GM12891 (cell line): ENCODE data around the gene SPINT3.
"Not testable (repeated sequence)": the region's sequence is repeated elsewhere in the genome, so short reads cannot be mapped to it uniquely, and the experiment has no call there.

Source experiments
- DNase-seq: peaks from one replicate; pipeline ENCODE4 v3.0.0; 2011; ENCODE audit warnings: low spot score; ENCODE audit not compliant: insufficient read length
- FAIRE-seq: peaks from 2 replicates; lab custom pipeline; 2011; peaks lifted over from hg19 to GRCh38; lab: Jason Lieb, UNC
- PAX5 ChIP-seq: IDR thresholded peaks from 2 replicates; pipeline ENCODE4 v1.6.1; 2011; ENCODE audit warnings: low read length, moderate library complexity, mild to moderate bottlenecking; ENCODE audit not compliant: insufficient read depth, severe bottlenecking
- POLR2A ChIP-seq: IDR thresholded peaks from 2 replicates; pipeline ENCODE4 v1.6.1; 2011; ENCODE audit warnings: low read depth, low read length, control low read depth
- POLR2AphosphoS5 ChIP-seq: IDR thresholded peaks from 2 replicates; pipeline ENCODE4 v1.6.1; 2011; ENCODE audit warnings: low read depth, low read length, control low read depth
- POU2F2 ChIP-seq: IDR thresholded peaks from 2 replicates; pipeline ENCODE4 v1.6.1; 2011; ENCODE audit warnings: low read depth, mild to moderate bottlenecking, control low read depth, low read length, moderate library complexity
- SPI1 ChIP-seq: IDR thresholded peaks from 2 replicates; pipeline ENCODE4 v1.6.1; 2011; ENCODE audit warnings: low read depth, low read length, control low read depth
- TAF1 ChIP-seq: IDR thresholded peaks from 2 replicates; pipeline ENCODE4 v1.6.1; 2011; ENCODE audit warnings: low read depth, low read length, control low read depth

The SPINT3 gene

GRCh38 chr20:45502561-45502960 lies 12.9 kb downstream of the SPINT3 start:
- no peak for TF ChIP-seq SPI1
- no peak for TF ChIP-seq POLR2AphosphoS5
- TF ChIP-seq POU2F2: no peak
- TF ChIP-seq POLR2A: no peak
- TF ChIP-seq TAF1: no peak
- TF ChIP-seq PAX5: no peak
- no peak for FAIRE-seq
- DNase-seq: no peak

- FAIRE-seq: no peak
- TF ChIP-seq POLR2AphosphoS5 (no peak), POU2F2 (no peak), SPI1 (no peak), POLR2A (no peak), PAX5 (no peak)
- no peak for DNase-seq
These were observed 13.8 kb downstream of the SPINT3 start for GRCh38 chr20:45501600-45501999.

- TF ChIP-seq SPI1 (no peak), POU2F2 (no peak), TAF1 (no peak)
- FAIRE-seq (no peak), DNase-seq (no peak)
These were observed 15.4 kb downstream of the SPINT3 start for GRCh38 chr20:45500022-45500421.

GRCh38 chr20:45497971-45498494 lies 17.4 kb downstream of the SPINT3 start:
- FAIRE-seq (no peak), DNase-seq (no peak)
- TF ChIP-seq SPI1 (no peak), POLR2AphosphoS5 (no peak), PAX5 (no peak), POU2F2 (no peak), TAF1 (no peak)

GRCh38 chr20:45496166-45496565 lies 19.3 kb downstream of the SPINT3 start:
- TF ChIP-seq PAX5 (no peak), POLR2A (no peak), SPI1 (no peak), POLR2AphosphoS5 (no peak), TAF1 (no peak), POU2F2 (no peak)

GRCh38 chr20:45495501-45495941 lies 19.9 kb downstream of the SPINT3 start:
- no peak for TF ChIP-seq PAX5
- no peak for TF ChIP-seq TAF1
- no peak for TF ChIP-seq POLR2AphosphoS5
- no peak for TF ChIP-seq POU2F2
- no peak for TF ChIP-seq SPI1
- no peak for TF ChIP-seq POLR2A
- no peak for FAIRE-seq
- DNase-seq: no peak

More at GRCh38 chr20:45496166-45496565, 19.3 kb downstream of the SPINT3 start:
- FAIRE-seq (no peak), DNase-seq (no peak)

- no peak for TF ChIP-seq POU2F2
- no peak for TF ChIP-seq POLR2AphosphoS5
- no peak for TF ChIP-seq PAX5
- no peak for TF ChIP-seq SPI1
- TF ChIP-seq TAF1: no peak
- no peak for TF ChIP-seq POLR2A
- no peak for FAIRE-seq
- no peak for DNase-seq
These were observed 26.3 kb downstream of the SPINT3 start for GRCh38 chr20:45489083-45489531.

GRCh38 chr20:45487231-45487635 lies 28.2 kb downstream of the SPINT3 start:
- peak; percentile 31 for DNase-seq
- FAIRE-seq: no peak
- TF ChIP-seq SPI1: no peak

- no peak for DNase-seq
- TF ChIP-seq PAX5 (no peak), POLR2A (no peak), POLR2AphosphoS5 (no peak), SPI1 (no peak), TAF1 (no peak), POU2F2 (no peak)
- FAIRE-seq: no peak
These were observed 30.0 kb downstream of the SPINT3 start for GRCh38 chr20:45485388-45485787.

GRCh38 chr20:45484676-45485075 lies 30.7 kb downstream of the SPINT3 start:
- TF ChIP-seq POLR2A: no peak
- no peak for FAIRE-seq
- no peak for DNase-seq

- FAIRE-seq: no peak
- TF ChIP-seq SPI1 (no peak), TAF1 (no peak), PAX5 (no peak), POLR2AphosphoS5 (no peak), POLR2A (no peak), POU2F2 (no peak)
- no peak for DNase-seq
These were observed 35.6 kb downstream of the SPINT3 start for GRCh38 chr20:45479822-45480221.

GRCh38 chr20:45477530-45478148 lies 37.8 kb downstream of the SPINT3 start:
- not testable (repeated sequence) for DNase-seq

GRCh38 chr20:45472286-45472685 lies 43.1 kb downstream of the SPINT3 start:
- DNase-seq, FAIRE-seq: not testable (repeated sequence)

More at GRCh38 chr20:45477530-45478148, 37.8 kb downstream of the SPINT3 start:
- not testable (repeated sequence) for FAIRE-seq
